Spleen (tissue), 7 donors: ENCODE measurements around the gene EHMT1.

Source experiments
- POLR2AphosphoS5 ChIP-seq, 3 donors: sonication (generic); formaldehyde crosslinking; IDR thresholded peaks; one replicate each; pipeline ENCODE4 v1.5.1; 2017; ENCODE audit warnings: antibody characterized with exemption in 3 of 3
- TF ChIP-seq, protein P1 (sequence below), 11 experiments: fragments of 200-600 bp in 7 of 11; fragments of 450-650 bp in 4 of 11; sonication (generic) in 4 of 11; IDR thresholded peaks in 8 of 11; conservative IDR thresholded peaks in 3 of 11; 1 replicate in 7 of 11; 2 replicates in 4 of 11; pipeline versions ENCODE4 v1.4.0 to v1.8.0; 2016 to 2021; ENCODE audit warnings: antibody characterized with exemption in 11 of 11, inconsistent platforms in 4 of 11, mild to moderate bottlenecking in 1 of 11
- donor health status: DM: no; HTN: no; CAD: no; lungs with moderate emphysema.
- donor health status: DM: no; HTN: no; CAD: no.
- donor health status: DM: no; HTN: no; CAD: no.

- TF ChIP-seq POLR2AphosphoS5 (IDR thresholded peaks at IDR 0.05): peak in 2 of 3 donors; percentile 20 to 42
- TF ChIP-seq, protein P1, sequence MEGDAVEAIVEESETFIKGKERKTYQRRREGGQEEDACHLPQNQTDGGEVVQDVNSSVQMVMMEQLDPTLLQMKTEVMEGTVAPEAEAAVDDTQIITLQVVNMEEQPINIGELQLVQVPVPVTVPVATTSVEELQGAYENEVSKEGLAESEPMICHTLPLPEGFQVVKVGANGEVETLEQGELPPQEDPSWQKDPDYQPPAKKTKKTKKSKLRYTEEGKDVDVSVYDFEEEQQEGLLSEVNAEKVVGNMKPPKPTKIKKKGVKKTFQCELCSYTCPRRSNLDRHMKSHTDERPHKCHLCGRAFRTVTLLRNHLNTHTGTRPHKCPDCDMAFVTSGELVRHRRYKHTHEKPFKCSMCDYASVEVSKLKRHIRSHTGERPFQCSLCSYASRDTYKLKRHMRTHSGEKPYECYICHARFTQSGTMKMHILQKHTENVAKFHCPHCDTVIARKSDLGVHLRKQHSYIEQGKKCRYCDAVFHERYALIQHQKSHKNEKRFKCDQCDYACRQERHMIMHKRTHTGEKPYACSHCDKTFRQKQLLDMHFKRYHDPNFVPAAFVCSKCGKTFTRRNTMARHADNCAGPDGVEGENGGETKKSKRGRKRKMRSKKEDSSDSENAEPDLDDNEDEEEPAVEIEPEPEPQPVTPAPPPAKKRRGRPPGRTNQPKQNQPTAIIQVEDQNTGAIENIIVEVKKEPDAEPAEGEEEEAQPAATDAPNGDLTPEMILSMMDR (IDR thresholded peaks at IDR 0.05 in 8 of 11, conservative IDR thresholded peaks at IDR 0.05 in 3 of 11): no peak
These were observed 141.6 kb downstream of the EHMT1 start for GRCh38 chr9:137760426-137760825.
